ENCODE data around the gene POLR1A.

- TF ChIP-seq CTCF (IDR thresholded peaks at IDR 0.05) (no peak), POLR2A (IDR thresholded peaks at IDR 0.05) (no peak), EP300 (IDR thresholded peaks at IDR 0.05) (no peak)
Measured at GRCh38 chr2:86010083-86010482, 95.6 kb downstream of the POLR1A start.
